ENCODE data around the gene NIT1.
A peak's percentile ranks its signal among the peaks of the same experiment; 100 is the strongest.

Gene NIT1

GRCh38 chr1:161119092-161119903 is 1.4 kb downstream of the NIT1 start:
- peak; percentile 69 for DNase-seq (ENCODE audit: low read depth, low spot score)
- in situ Hi-C loops (cut with HindIII; ENCODE audit: low sequenced_read_pairs) = no loop called here
- peak; percentile 48 for TF ChIP-seq CTCF (IDR thresholded peaks at IDR 0.05; ENCODE audit: low read depth, low read length)
- peak overlapping the region; percentile 87 for H3K4me3 ChIP-seq (ENCODE audit: low read depth, low read length)

DNA sequence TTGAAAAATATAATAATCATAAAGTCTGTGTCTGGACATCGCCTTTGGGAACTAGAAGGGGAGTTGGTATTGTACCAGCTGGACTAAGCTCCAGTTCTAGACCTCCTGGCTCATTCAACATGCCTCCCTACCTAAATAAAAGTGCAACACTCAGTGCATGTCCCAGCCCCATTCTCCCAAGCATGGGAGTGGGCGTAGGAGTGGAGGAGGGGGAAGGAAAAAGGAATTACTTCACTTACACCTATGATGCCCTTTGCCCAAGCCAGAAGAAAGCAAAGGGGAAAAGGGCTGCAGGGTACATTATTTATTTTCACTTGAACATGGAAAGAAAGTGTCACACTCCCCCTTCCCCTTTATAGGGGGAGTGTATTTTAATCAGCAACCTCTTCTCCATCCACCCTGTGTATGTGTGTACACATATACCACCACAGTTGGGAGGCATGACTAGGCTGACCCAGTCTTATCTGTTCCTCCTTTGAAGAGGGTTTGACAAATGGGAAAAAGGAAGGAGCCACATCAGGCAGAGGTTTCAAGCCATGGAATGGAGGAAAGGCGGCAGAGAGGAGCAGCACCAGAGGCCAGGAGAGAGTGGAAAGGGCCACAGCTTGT is 3.2 kb downstream of the NIT1 start:
- in situ Hi-C loops (cut with HindIII; ENCODE audit: low sequenced_read_pairs) = no loop called here

DNA sequence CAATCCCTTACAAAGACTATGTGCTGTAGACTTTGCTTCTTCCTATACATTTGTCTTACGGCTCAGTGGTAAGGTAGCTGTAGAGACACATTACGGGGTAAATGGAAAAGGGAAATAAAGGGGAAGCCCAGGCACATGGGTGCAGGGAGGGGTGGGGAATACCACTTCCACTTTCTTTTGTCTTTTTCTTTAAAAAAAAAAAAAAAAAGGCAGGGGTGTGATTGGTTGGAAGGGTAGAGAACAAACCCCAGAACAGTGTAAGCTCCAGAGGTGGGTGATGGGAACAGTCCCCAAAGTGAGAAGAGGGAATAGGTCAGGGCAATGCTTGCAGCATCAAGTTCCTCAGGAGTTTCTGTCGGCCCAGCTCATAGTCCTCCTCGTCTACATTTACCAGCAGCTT is 3.9 kb downstream of the NIT1 start:
- DNase-seq (ENCODE audit: low read depth, low spot score) = no peak
- in situ Hi-C loops (cut with HindIII; ENCODE audit: low sequenced_read_pairs) = no loop called here
- TF ChIP-seq CTCF (IDR thresholded peaks at IDR 0.05; ENCODE audit: low read depth, low read length) = no peak
- no peak overlapping the region for H3K4me3 ChIP-seq (ENCODE audit: low read depth, low read length)

More for the DNA sequence above, 3.2 kb downstream of the NIT1 start:
- no peak overlapping the region for H3K4me3 ChIP-seq (ENCODE audit: low read depth, low read length)
- no peak for DNase-seq (ENCODE audit: low read depth, low spot score)
- no peak for TF ChIP-seq CTCF (IDR thresholded peaks at IDR 0.05; ENCODE audit: low read depth, low read length)

- no peak for DNase-seq (ENCODE audit: low read depth, low spot score)
Observed at GRCh38 chr1:161122967-161123366, 5.1 kb downstream of the NIT1 start.

GRCh38 chr1:161127649-161128048 is 9.7 kb downstream of the NIT1 start:
- no peak for DNase-seq (ENCODE audit: low read depth, low spot score)
- TF ChIP-seq CTCF (IDR thresholded peaks at IDR 0.05; ENCODE audit: low read depth, low read length) = no peak
- in situ Hi-C loops (cut with HindIII; ENCODE audit: low sequenced_read_pairs) = loop anchor here (25.0 kb wide), 1 partner anchor 90 kb away; the partner anchor contains the start of genes TSTD1 and USF1
- H3K4me3 ChIP-seq (ENCODE audit: low read depth, low read length) = no peak overlapping the region

More at GRCh38 chr1:161122967-161123366, 5.1 kb downstream of the NIT1 start:
- no peak for TF ChIP-seq CTCF (IDR thresholded peaks at IDR 0.05; ENCODE audit: low read depth, low read length)
- in situ Hi-C loops (cut with HindIII; ENCODE audit: low sequenced_read_pairs) = no loop called here
- H3K4me3 ChIP-seq (ENCODE audit: low read depth, low read length) = no peak overlapping the region

DNA sequence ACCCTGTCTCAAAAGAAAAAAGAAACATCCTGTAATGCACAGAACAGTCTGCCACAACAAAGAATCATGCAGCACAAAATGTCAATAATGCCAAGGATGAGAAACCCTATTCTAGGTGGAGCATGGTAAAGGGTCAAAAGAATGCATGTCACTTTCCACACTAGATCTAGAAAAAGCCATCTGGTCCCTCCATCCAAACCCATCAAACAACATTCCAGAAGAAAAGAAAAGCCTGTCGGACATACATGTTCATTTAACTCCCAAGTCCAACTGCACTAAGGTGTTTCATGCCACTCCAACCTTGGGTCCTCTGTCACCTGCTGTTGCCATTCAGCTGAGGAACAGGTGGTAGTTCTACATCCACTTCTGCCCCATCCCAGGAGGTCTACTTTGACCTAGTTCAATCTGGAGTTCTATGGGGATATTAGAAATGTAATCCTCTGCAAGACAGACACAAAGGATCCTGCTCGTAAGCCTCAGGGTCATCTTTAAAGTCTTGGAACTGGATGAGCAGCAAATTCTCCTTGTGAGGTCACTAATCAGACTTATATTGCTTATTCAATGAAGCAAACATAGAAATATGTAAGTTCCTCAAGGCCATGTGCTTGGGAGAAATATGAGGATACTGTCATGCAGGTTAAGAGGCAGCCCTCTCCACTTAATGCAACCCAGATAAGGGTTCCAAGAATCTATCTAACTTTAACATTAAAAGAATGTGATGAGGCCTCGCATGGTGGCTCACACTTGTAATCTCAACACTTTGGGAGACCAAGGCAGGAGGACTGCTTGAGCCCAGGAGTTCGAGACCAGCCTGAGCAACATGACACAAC is 10.9 kb downstream of the NIT1 start:
- in situ Hi-C loops (cut with HindIII; ENCODE audit: low sequenced_read_pairs) = loop anchor here (25.0 kb wide), 1 partner anchor 92 kb away; the partner anchor contains the start of genes TSTD1 and USF1
- H3K4me3 ChIP-seq (ENCODE audit: low read depth, low read length) = no peak overlapping the region
- no peak for TF ChIP-seq CTCF (IDR thresholded peaks at IDR 0.05; ENCODE audit: low read depth, low read length)
- no peak for DNase-seq (ENCODE audit: low read depth, low spot score)

All from astrocyte of the spinal cord (primary cell).